ENCODE measurements around the gene TBC1D22A. TPM values are rescaled to one million over a fixed set of nuclear protein-coding genes. Genes with fewer than 3 reads are reported as not detected.

The TBC1D22A gene
- polyA plus RNA-seq, 1 experiment, result 19.8 TPM

- Histone ChIP-seq H3K27ac (ENCODE audit: low read depth, low read length) (no peak overlapping the region), H3K27me3 (ENCODE audit: control insufficient read depth, insufficient read depth, low read length) (peaks cover 2% of the 10 kb centered on the region), H3K9me3 (ENCODE audit: control insufficient read depth, insufficient read depth, low read length) (peaks cover 4% of the 10 kb centered on the region; the same call in 1 of the 2 replicates), H3K4me3 (ENCODE audit: low read depth, low read length) (no peak overlapping the region)
- no peak for TF ChIP-seq CTCF (IDR thresholded peaks at IDR 0.05; ENCODE audit: low read depth, low read length)
- DNase-seq (ENCODE audit: low read depth, low spot score), result no peak
- CTCF ChIA-PET, result no interaction called here
- POLR2A ChIA-PET, result no interaction called here
Measured at GRCh38 chr22:46747646-46748045, 14.8 kb upstream of the TBC1D22A start.

GRCh38 chr22:46748206-46748907 lies 14.1 kb upstream of the TBC1D22A start:
- DNase-seq (ENCODE audit: low read depth, low spot score), result no peak
- Histone ChIP-seq H3K27ac (ENCODE audit: low read depth, low read length) (no peak overlapping the region), H3K27me3 (ENCODE audit: control insufficient read depth, insufficient read depth, low read length) (peaks cover 2% of the 10 kb centered on the region), H3K9me3 (ENCODE audit: control insufficient read depth, insufficient read depth, low read length) (no peaks in the 10 kb centered on the region), H3K4me3 (ENCODE audit: low read depth, low read length) (no peak overlapping the region)
- ChIA-PET CTCF (interaction anchor here (2.4 kb wide), 1 partner anchor 11 kb away, joined by 12 read pairs; no protein-coding TSS in a partner anchor), POLR2A (no interaction called here)
- no peak for TF ChIP-seq CTCF (IDR thresholded peaks at IDR 0.05; ENCODE audit: low read depth, low read length)

- H3K27me3 ChIP-seq (ENCODE audit: control insufficient read depth, insufficient read depth, low read length), result peaks cover 2% of the 10 kb centered on the region
- no peak for TF ChIP-seq CTCF (IDR thresholded peaks at IDR 0.05; ENCODE audit: low read depth, low read length)
- POLR2A ChIA-PET, result no interaction called here
- DNase-seq (ENCODE audit: low read depth, low spot score), result no peak
- CTCF ChIA-PET, result interaction anchor here (2.4 kb wide), 1 partner anchor 10 kb away, joined by 12 read pairs; no protein-coding TSS in a partner anchor
- H3K4me3 ChIP-seq (ENCODE audit: low read depth, low read length), result no peak overlapping the region
- H3K9me3 ChIP-seq (ENCODE audit: control insufficient read depth, insufficient read depth, low read length), result no peaks in the 10 kb centered on the region
- H3K27ac ChIP-seq (ENCODE audit: low read depth, low read length), result peak overlapping the region; percentile 47
Measured at GRCh38 chr22:46748908-46749675, 13.4 kb upstream of the TBC1D22A start.

- H3K9me3 ChIP-seq (ENCODE audit: control insufficient read depth, insufficient read depth, low read length), result no peaks in the 10 kb centered on the region
- H3K4me3 ChIP-seq (ENCODE audit: low read depth, low read length), result no peak overlapping the region
- no peak for TF ChIP-seq CTCF (IDR thresholded peaks at IDR 0.05; ENCODE audit: low read depth, low read length)
- peaks cover 2% of the 10 kb centered on the region for H3K27me3 ChIP-seq (ENCODE audit: control insufficient read depth, insufficient read depth, low read length)
- CTCF ChIA-PET, result interaction anchor here (1.3 to 2.4 kb wide), 2 partner anchors 9 to 187 kb away, joined by 4 to 12 read pairs; no protein-coding TSS in a partner anchor
- DNase-seq (ENCODE audit: low read depth, low spot score), result no peak
- H3K27ac ChIP-seq (ENCODE audit: low read depth, low read length), result peak overlapping the region; percentile 47
- POLR2A ChIA-PET, result no interaction called here
Measured at GRCh38 chr22:46749682-46750529, 12.5 kb upstream of the TBC1D22A start.

All from AG04450 (cell line).